Activated CD8-positive, alpha-beta memory T cell treated with anti-CD3 and anti-CD28 coated beads for 1 hour (primary cell): Measurements from ENCODE around the gene TOX3.

Source experiments
- DNase-seq, 2 donors: peaks; one replicate each; pipeline ENCODE4 v3.0.0-alpha.2; 2020; ENCODE audit warnings: low read depth in 1 of 2; ENCODE audit errors: extremely low read depth in 1 of 2

The TOX3 gene

GRCh38 chr16:52539191-52539590 lies 7.8 kb downstream of the TOX3 start:
- no peak for DNase-seq

GRCh38 chr16:52538511-52538910 lies 8.4 kb downstream of the TOX3 start:
- DNase-seq: no peak

GRCh38 chr16:52537516-52537915 lies 9.4 kb downstream of the TOX3 start:
- DNase-seq: no peak

GRCh38 chr16:52535076-52535475 lies 11.9 kb downstream of the TOX3 start:
- no peak for DNase-seq

- DNase-seq: no peak
These were observed 13.6 kb downstream of the TOX3 start for GRCh38 chr16:52533296-52533695.

GRCh38 chr16:52532384-52532783 lies 14.6 kb downstream of the TOX3 start:
- DNase-seq: no peak

GRCh38 chr16:52529226-52529625 lies 17.7 kb downstream of the TOX3 start:
- no peak for DNase-seq

GRCh38 chr16:52528393-52529065 lies 18.4 kb downstream of the TOX3 start:
- no peak for DNase-seq

- no peak for DNase-seq
These were observed 20.1 kb downstream of the TOX3 start for GRCh38 chr16:52526830-52527229.

GRCh38 chr16:52526116-52526828 lies 20.7 kb downstream of the TOX3 start:
- no peak for DNase-seq

GRCh38 chr16:52521570-52521969 lies 25.4 kb downstream of the TOX3 start:
- no peak for DNase-seq

- no peak for DNase-seq
These were observed 28.1 kb downstream of the TOX3 start for GRCh38 chr16:52518884-52519283.

GRCh38 chr16:52515068-52515671 lies 31.8 kb downstream of the TOX3 start:
- no peak for DNase-seq

- no peak for DNase-seq
These were observed 34.5 kb downstream of the TOX3 start for GRCh38 chr16:52512297-52512987.

GRCh38 chr16:52501746-52502145 lies 45.2 kb downstream of the TOX3 start:
- DNase-seq: no peak

- no peak for DNase-seq
These were observed 46.0 kb downstream of the TOX3 start for GRCh38 chr16:52500963-52501362.

- no peak for DNase-seq
These were observed 47.9 kb downstream of the TOX3 start for GRCh38 chr16:52499060-52499440.

- DNase-seq: no peak
These were observed 48.4 kb downstream of the TOX3 start for GRCh38 chr16:52498328-52499059.

- DNase-seq: no peak
These were observed 49.7 kb downstream of the TOX3 start for GRCh38 chr16:52497067-52497816.
